ENCODE measurements around the gene IL17REL.

DNA sequence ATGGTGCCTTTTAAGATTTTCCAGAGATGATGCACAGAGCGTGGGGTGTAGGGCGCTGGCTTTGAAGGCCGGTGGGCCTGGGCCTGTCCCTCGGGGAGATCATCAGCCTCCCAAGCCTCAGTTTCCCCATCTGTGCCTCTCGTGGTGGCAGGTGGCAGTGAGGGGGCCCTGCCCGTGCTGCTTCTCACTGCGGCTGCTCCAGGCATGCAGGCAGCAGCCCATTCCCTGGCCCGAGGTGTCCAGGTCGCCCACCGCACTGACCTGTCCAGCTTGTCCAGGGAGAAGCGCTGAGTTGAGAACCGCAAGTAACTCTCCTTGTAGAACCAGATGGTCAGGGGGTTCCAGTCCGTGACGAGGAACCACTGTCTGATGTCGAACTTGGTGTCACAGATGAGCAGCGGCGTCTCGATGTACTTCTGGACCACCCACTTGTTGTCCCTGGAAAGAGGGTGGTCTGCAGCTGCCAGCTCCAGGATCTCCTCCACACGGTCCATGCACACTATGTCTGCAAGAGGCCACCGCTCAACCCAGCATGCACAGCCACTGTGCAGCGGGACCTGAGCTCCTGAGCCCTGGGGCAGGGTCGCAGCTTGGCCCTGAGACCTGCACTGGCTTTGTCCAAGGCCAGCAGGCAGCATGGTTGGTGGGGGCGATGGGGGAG is 20.5 kb upstream of the IL17REL start:
- TF ChIP-seq, protein P1, sequence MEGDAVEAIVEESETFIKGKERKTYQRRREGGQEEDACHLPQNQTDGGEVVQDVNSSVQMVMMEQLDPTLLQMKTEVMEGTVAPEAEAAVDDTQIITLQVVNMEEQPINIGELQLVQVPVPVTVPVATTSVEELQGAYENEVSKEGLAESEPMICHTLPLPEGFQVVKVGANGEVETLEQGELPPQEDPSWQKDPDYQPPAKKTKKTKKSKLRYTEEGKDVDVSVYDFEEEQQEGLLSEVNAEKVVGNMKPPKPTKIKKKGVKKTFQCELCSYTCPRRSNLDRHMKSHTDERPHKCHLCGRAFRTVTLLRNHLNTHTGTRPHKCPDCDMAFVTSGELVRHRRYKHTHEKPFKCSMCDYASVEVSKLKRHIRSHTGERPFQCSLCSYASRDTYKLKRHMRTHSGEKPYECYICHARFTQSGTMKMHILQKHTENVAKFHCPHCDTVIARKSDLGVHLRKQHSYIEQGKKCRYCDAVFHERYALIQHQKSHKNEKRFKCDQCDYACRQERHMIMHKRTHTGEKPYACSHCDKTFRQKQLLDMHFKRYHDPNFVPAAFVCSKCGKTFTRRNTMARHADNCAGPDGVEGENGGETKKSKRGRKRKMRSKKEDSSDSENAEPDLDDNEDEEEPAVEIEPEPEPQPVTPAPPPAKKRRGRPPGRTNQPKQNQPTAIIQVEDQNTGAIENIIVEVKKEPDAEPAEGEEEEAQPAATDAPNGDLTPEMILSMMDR (IDR thresholded peaks at IDR 0.05): no peak
- TF ChIP-seq POLR2A (IDR thresholded peaks at IDR 0.05): no peak
